K562 (cell line): ENCODE results near the gene FUBP3. TPM values are rescaled to one million over a fixed set of nuclear protein-coding genes. Genes with fewer than 3 reads are reported as not detected.

Source experiments
- ATAC-seq: fragments of 200-7000 bp; cut with Tn5 transposase; 3 replicates; pipeline ENCODE4 v1.9.1; 2020; ENCODE audit warnings: moderate library complexity
- BruUV-seq: library from RNA; stranded (reverse); fragments of 400-500 nt; replicated peaks from 2 replicates; lab custom pipeline; 2021; lab: Mats Ljungman, UMichigan
- CTCF ChIA-PET: fragments of 300-600 bp; formaldehyde crosslinking; extraction: SDS; loops from one replicate; lab custom pipeline; 2021; ENCODE audit warnings: low intra/inter-chr PET ratio; lab: Yijun Ruan, JAX
- POLR2A ChIA-PET: fragments of 300-600, 350-650 bp; sonication (Branson Sonifier 250); formaldehyde crosslinking; extraction: SDS; loops from one replicate; lab custom pipeline; 2021; ENCODE audit warnings: antibody characterized with exemption, inconsistent platforms; lab: Yijun Ruan, JAX
- DNase-seq, 4 experiments: peaks; one replicate each; pipeline versions ENCODE4 v3.0.0 to v3.0.0-alpha.2; 2011 to 2018; ENCODE audit warnings: low spot score in 3 of 4, mixed read lengths in 3 of 4; ENCODE audit errors: extremely low read depth in 1 of 4
- FAIRE-seq: peaks from 2 replicates; lab custom pipeline; 2011; peaks lifted over from hg19 to GRCh38; lab: Jason Lieb, UNC
- H2AFZ ChIP-seq: 2 replicates; pipeline ENCODE4 v1.6.0; 2011; ENCODE audit warnings: low read depth, low read length, control low read depth, inconsistent platforms
- H3K27ac ChIP-seq: fragments of 200-600 bp; 3 replicates; pipeline ENCODE4 v1.8.0; 2011; ENCODE audit warnings: low read depth, mild to moderate bottlenecking, control low read depth, inconsistent platforms, low read length, moderate library complexity, mixed read lengths; ENCODE audit errors: extremely low read depth
- H3K27me3 ChIP-seq, 2 experiments: fragments of 300-600 bp in 1 of 2; 2 replicates in 1 of 2; 3 replicates in 1 of 2; pipeline versions ENCODE4 v1.6.0 to v1.8.0; 2011; ENCODE audit warnings: inconsistent platforms in 2 of 2, low read length in 2 of 2, mild to moderate bottlenecking in 1 of 2, mixed read lengths in 1 of 2, moderate library complexity in 1 of 2; ENCODE audit not compliant: control insufficient read depth in 2 of 2, insufficient read depth in 2 of 2
- H3K36me3 ChIP-seq: fragments of 300-600 bp; 3 replicates; pipeline ENCODE4 v1.8.0; 2011; ENCODE audit warnings: mild to moderate bottlenecking, low read length, inconsistent platforms; ENCODE audit not compliant: control insufficient read depth, insufficient read depth
- H3K4me1 ChIP-seq, 2 experiments: fragments of 200-600 bp in 1 of 2; replicated peaks in 1 of 2; 2 replicates in 1 of 2; 3 replicates in 1 of 2; pipeline versions ENCODE4 v1.5.1 to v1.8.0; 2011; ENCODE audit warnings: inconsistent platforms in 2 of 2, low read length in 2 of 2, mild to moderate bottlenecking in 1 of 2, mixed read lengths in 1 of 2, moderate library complexity in 1 of 2; ENCODE audit not compliant: control insufficient read depth in 2 of 2, insufficient read depth in 2 of 2
- H3K4me2 ChIP-seq: 2 replicates; pipeline ENCODE4 v1.6.1; 2011; ENCODE audit warnings: low read length, control low read depth, inconsistent platforms, mixed read lengths; ENCODE audit not compliant: insufficient read depth
- H3K4me3 ChIP-seq: fragments of 200-600 bp; sonication (generic), shearing (Covaris generic); 2 replicates; pipeline ENCODE4 v1.5.1; 2016; ENCODE audit warnings: control low read depth, inconsistent platforms
- H3K79me2 ChIP-seq: fragments of 200-600 bp; 3 replicates; pipeline ENCODE4 v1.8.0; 2011; ENCODE audit warnings: low read length, inconsistent platforms; ENCODE audit not compliant: control insufficient read depth, insufficient read depth
- H3K9ac ChIP-seq, 2 experiments: 2 replicates each; pipeline versions ENCODE4 v1.6.0 to v1.6.1; 2011; ENCODE audit warnings: low read depth in 2 of 2, low read length in 2 of 2, control low read depth in 1 of 2, inconsistent platforms in 1 of 2, mild to moderate bottlenecking in 1 of 2, mixed read lengths in 1 of 2; ENCODE audit not compliant: insufficient read depth in 1 of 2
- H3K9me1 ChIP-seq: one replicate; pipeline ENCODE4 v1.6.0; 2011; ENCODE audit warnings: inconsistent platforms, mild to moderate bottlenecking, low read length, moderate library complexity; ENCODE audit not compliant: control insufficient read depth, insufficient read depth
- H3K9me3 ChIP-seq: replicated peaks from 2 replicates; pipeline ENCODE4 v1.5.1; 2011; ENCODE audit warnings: low read depth, low read length, inconsistent platforms; ENCODE audit not compliant: control insufficient read depth, insufficient read depth
- H4K20me1 ChIP-seq: replicated peaks from 2 replicates; pipeline ENCODE4 v1.6.1; 2011; ENCODE audit warnings: low read length, inconsistent platforms, mixed read lengths; ENCODE audit not compliant: control insufficient read depth, insufficient read depth
- CREB5 ChIP-seq: fragments of 250-450 bp; sonication (Bioruptor Pico); IDR thresholded peaks from 2 replicates; pipeline ENCODE4 v1.5.0; 2020; ENCODE audit warnings: mild to moderate bottlenecking
- IFI16 ChIP-seq: fragments of 250-450 bp; sonication (Bioruptor Pico); IDR thresholded peaks from 2 replicates; pipeline ENCODE4 v2.1.2; 2022; ENCODE audit warnings: mild to moderate bottlenecking, inconsistent platforms
- MAFG ChIP-seq: fragments of 450-650 bp; conservative IDR thresholded peaks from 2 replicates; pipeline ENCODE4 v1.6.1; 2016; ENCODE audit warnings: missing genetic modification characterization, missing compliant biosample characterization
- WGBS: fragments of 100-300 bp; shearing (Covaris generic); methylation state at CpG from one replicate; pipeline ENCODE4 v1.1.6; 2016; ENCODE audit warnings: low coverage, mixed read lengths; ENCODE audit not compliant: insufficient coverage; ENCODE audit errors: missing lambda C conversion rate; 5-methylcytosine and 5-hydroxymethylcytosine counted together
- in situ Hi-C: fragments of 300-500 bp; cut with MboI; formaldehyde crosslinking; loops from 4 replicates; pipeline ENCODE4 v1.15.0; 2018; ENCODE audit warnings: inconsistent platforms, mixed read lengths
- intact Hi-C: fragments of 100-400 bp; cut with micrococcal nuclease; formaldehyde crosslinking; loops from 2 replicates; pipeline ENCODE4 v1.14.2; 2022
- polyA plus RNA-seq, 8 experiments: library from polyadenylated mRNA; depleted of rRNA in 4 of 8; stranded (reverse) in 5 of 8; unstranded in 3 of 8; fragments of >200 nt; fragmentation: Nextera tagmentation in 2 of 8; fragmentation: Illumina TruSeq in 1 of 8; extraction: Ambion mirVana in 2 of 8; extraction: Trizol in 1 of 8; gene quantifications; 2 replicates each; pipeline versions ENCODE4 v1.2.1 to v1.2.3, GENCODE V29; 2011 to 2014; ENCODE audit warnings: inconsistent platforms in 1 of 8, missing spikeins in 1 of 8
- total RNA-seq, 7 experiments: library from RNA; depleted of rRNA in 6 of 7; stranded (reverse); fragments of >200 nt in 6 of 7; fragmentation: Illumina TruSeq in 2 of 7; extraction: Trizol in 2 of 7; gene quantifications; 2 replicates each; pipeline versions ENCODE4 v1.2.1 to v1.2.3, GENCODE V29; 2011 to 2021; ENCODE audit warnings: low replicate concordance in 1 of 7
- TF ChIP-seq, protein P1 (sequence below): fragments of 250-450 bp; sonication (Bioruptor Pico); IDR thresholded peaks from 2 replicates; pipeline ENCODE4 v1.4.0; 2020; ENCODE audit warnings: mild to moderate bottlenecking, moderate library complexity
- TF ChIP-seq, protein P2 (sequence below): fragments of 250-450 bp; sonication (Bioruptor Pico); IDR thresholded peaks from 2 replicates; pipeline ENCODE4 v1.8.0; 2021; ENCODE audit warnings: moderate library complexity, mild to moderate bottlenecking, inconsistent platforms

FUBP3 gene
- total and polyA plus RNA-seq, 9 of the 15 experiments (the other 6 are each of a cell fraction or from before 2014, with no cell fraction given) = 3.0 to 64.0 (median 48.1) TPM

- H3K4me2 ChIP-seq = no peak overlapping the region
- CTCF ChIA-PET = no interaction called here
- no peaks in the 10 kb centered on the region for H3K79me2 ChIP-seq
- WGBS = 87% methylated on average over 5 of the region's 10 CpGs
- no peak overlapping the region for H3K9ac ChIP-seq
- intact Hi-C loops = no loop called here
- H3K27ac ChIP-seq = no peak overlapping the region
- BruUV-seq = no TSS peak
- no peak for FAIRE-seq
- POLR2A ChIA-PET = interaction anchor here (0.6 to 1.0 kb wide), 3 partner anchors 10 to 358 kb away, joined by 3 to 5 read pairs (median 3); no protein-coding TSS in a partner anchor
- no peaks in the 10 kb centered on the region for H4K20me1 ChIP-seq
- H3K4me3 ChIP-seq = no peak overlapping the region
- ATAC-seq = no peak
- H3K27me3 ChIP-seq = no peaks in the 10 kb centered on the region
- in situ Hi-C loops = no loop called here
- TF ChIP-seq CREB5 (CRISPR knock-in tag) (no peak), MAFG (tag) (no peak), IFI16 (CRISPR knock-in tag) (no peak)
- TF ChIP-seq, protein P1, sequence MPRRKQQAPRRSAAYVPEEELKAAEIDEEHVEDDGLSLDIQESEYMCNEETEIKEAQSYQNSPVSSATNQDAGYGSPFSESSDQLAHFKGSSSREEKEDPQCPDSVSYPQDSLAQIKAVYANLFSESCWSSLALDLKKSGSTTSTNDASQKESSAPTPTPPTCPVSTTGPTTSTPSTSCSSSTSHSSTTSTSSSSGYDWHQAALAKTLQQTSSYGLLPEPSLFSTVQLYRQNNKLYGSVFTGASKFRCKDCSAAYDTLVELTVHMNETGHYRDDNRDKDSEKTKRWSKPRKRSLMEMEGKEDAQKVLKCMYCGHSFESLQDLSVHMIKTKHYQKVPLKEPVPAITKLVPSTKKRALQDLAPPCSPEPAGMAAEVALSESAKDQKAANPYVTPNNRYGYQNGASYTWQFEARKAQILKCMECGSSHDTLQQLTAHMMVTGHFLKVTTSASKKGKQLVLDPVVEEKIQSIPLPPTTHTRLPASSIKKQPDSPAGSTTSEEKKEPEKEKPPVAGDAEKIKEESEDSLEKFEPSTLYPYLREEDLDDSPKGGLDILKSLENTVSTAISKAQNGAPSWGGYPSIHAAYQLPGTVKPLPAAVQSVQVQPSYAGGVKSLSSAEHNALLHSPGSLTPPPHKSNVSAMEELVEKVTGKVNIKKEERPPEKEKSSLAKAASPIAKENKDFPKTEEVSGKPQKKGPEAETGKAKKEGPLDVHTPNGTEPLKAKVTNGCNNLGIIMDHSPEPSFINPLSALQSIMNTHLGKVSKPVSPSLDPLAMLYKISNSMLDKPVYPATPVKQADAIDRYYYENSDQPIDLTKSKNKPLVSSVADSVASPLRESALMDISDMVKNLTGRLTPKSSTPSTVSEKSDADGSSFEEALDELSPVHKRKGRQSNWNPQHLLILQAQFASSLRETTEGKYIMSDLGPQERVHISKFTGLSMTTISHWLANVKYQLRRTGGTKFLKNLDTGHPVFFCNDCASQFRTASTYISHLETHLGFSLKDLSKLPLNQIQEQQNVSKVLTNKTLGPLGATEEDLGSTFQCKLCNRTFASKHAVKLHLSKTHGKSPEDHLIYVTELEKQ (CRISPR knock-in tag) = no peak
- TF ChIP-seq, protein P2, sequence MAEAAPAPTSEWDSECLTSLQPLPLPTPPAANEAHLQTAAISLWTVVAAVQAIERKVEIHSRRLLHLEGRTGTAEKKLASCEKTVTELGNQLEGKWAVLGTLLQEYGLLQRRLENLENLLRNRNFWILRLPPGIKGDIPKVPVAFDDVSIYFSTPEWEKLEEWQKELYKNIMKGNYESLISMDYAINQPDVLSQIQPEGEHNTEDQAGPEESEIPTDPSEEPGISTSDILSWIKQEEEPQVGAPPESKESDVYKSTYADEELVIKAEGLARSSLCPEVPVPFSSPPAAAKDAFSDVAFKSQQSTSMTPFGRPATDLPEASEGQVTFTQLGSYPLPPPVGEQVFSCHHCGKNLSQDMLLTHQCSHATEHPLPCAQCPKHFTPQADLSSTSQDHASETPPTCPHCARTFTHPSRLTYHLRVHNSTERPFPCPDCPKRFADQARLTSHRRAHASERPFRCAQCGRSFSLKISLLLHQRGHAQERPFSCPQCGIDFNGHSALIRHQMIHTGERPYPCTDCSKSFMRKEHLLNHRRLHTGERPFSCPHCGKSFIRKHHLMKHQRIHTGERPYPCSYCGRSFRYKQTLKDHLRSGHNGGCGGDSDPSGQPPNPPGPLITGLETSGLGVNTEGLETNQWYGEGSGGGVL = no peak
- H3K4me1 ChIP-seq = no peaks in the 10 kb centered on the region; a peak in 1 of 5 replicates
- no peaks in the 10 kb centered on the region for H3K9me1 ChIP-seq
- H3K36me3 ChIP-seq = peaks cover 100% of the 10 kb centered on the region
- no peak overlapping the region for H2AFZ ChIP-seq
- H3K9me3 ChIP-seq = no peaks in the 10 kb centered on the region
- no peak for DNase-seq
These were observed 37.1 kb downstream of the FUBP3 start for GRCh38 chr9:130616451-130616850.
